G401.6 (cell line): Measurements from ENCODE around the gene MAGOHB.

Experiments
- FAIRE-seq: peaks from 2 replicates; lab custom pipeline; 2012; peaks lifted over from hg19 to GRCh38; lab: Jason Lieb, UNC

MAGOHB gene

DNA sequence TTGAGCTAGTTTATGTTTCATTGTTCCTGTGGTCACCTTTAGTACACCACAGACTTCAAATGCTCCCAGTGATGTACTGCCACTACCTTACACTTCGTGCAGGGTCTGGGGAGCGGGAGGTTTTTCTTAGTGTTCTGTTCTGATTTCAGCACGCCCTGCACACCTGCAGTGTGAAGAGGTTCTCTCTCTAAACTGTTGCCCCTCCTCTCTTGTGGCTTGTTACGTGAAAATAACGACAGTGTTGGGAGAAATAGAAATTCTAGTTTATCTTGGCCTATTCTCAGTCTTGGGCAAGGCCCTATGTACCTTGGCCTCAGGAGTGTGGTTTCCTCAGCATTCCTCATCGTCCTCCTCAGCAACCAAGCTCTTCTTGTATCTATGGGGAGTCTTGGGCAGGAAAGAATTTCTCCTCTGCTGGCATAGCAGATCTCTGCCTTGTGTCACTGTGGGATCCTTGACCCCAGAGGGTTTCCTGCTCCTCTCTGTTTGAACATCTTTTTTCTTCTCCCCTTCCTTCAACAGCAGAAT, 59.1 kb downstream of the MAGOHB start:
- no peak for FAIRE-seq
